ENCODE results near the gene ZFAND3.

ZFAND3 gene

DNA sequence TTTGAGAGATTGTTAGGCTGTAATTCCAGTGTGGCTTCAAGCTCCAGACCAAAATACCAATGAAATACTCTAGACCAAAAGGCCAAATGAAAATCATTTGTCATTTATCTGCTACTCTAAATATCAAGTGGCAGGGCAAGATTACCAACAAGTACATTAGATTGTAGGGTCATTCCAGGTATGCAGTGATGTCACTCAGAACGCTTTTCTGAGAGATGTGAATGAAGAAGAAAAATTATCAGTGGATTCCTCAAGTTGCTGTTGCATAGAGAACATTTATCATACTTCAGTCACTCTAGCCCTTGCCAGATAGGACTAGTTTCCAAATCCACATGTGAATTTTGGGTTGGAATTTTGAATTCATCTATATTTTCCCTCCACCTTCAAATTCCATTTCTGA, 65.0 kb downstream of the ZFAND3 start:
- ATAC-seq (ENCODE audit: insufficient read depth, low read depth) (no peak), DNase-seq (no peak)
- Histone ChIP-seq H3K9ac (ENCODE audit: low read depth, low read length) (no peak overlapping the region), H3K36me3 (ENCODE audit: insufficient read depth, low read length) (no peaks in the 10 kb centered on the region), H4K20me1 (ENCODE audit: insufficient read depth, low read length) (peaks cover 59% of the 10 kb centered on the region), H3K27me3 (ENCODE audit: insufficient read depth, low read length, poor library complexity) (no peaks in the 10 kb centered on the region), H3K79me2 (ENCODE audit: insufficient read depth, low read length) (peaks cover 83% of the 10 kb centered on the region), H3K4me2 (ENCODE audit: insufficient read depth, low read length) (no peak overlapping the region), H3K4me1 (ENCODE audit: insufficient read depth, low read length) (no peaks in the 10 kb centered on the region), H3K9me3 (ENCODE audit: insufficient read depth, low read length, severe bottlenecking) (no peaks in the 10 kb centered on the region), H2AFZ (ENCODE audit: low read depth, low read length) (no peak overlapping the region), H3K27ac (ENCODE audit: low read length) (no peak overlapping the region), H3K4me3 (ENCODE audit: low read depth in 1 of 2, low read length in 2 of 2) (no peak overlapping the region)
- TF ChIP-seq, protein P1, sequence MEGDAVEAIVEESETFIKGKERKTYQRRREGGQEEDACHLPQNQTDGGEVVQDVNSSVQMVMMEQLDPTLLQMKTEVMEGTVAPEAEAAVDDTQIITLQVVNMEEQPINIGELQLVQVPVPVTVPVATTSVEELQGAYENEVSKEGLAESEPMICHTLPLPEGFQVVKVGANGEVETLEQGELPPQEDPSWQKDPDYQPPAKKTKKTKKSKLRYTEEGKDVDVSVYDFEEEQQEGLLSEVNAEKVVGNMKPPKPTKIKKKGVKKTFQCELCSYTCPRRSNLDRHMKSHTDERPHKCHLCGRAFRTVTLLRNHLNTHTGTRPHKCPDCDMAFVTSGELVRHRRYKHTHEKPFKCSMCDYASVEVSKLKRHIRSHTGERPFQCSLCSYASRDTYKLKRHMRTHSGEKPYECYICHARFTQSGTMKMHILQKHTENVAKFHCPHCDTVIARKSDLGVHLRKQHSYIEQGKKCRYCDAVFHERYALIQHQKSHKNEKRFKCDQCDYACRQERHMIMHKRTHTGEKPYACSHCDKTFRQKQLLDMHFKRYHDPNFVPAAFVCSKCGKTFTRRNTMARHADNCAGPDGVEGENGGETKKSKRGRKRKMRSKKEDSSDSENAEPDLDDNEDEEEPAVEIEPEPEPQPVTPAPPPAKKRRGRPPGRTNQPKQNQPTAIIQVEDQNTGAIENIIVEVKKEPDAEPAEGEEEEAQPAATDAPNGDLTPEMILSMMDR (IDR thresholded peaks at IDR 0.05; ENCODE audit: borderline replicate concordance, extremely low read depth, low read length, poor library complexity, severe bottlenecking): no peak

DNA sequence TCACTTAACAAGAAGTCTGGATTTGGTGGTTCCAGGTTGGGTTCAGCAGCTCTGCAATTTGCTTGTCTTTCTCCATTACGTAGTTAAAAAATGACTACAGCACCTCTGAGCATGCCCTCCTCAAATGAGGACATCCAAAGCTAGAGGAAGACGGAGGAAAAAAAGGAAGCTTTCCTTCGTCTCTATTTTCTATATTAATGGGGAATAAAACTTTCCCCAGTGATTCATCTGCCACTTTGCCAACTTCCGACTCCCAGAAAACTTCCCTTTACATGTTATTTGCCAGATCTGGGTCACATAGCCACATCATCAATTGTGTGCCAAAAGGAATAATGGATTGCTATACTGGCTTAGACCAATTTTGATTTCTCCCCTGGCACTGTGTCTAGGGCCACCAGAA, 69.5 kb downstream of the ZFAND3 start:
- H2AFZ ChIP-seq (ENCODE audit: low read depth, low read length): no peak overlapping the region
- no peaks in the 10 kb centered on the region for H3K9me3 ChIP-seq (ENCODE audit: insufficient read depth, low read length, severe bottlenecking)
- no peaks in the 10 kb centered on the region for H3K27me3 ChIP-seq (ENCODE audit: insufficient read depth, low read length, poor library complexity)
- no peak for ATAC-seq (ENCODE audit: insufficient read depth, low read depth)
- no peak overlapping the region for H3K27ac ChIP-seq (ENCODE audit: low read length)
- DNase-seq: no peak
- no peak overlapping the region for H3K9ac ChIP-seq (ENCODE audit: low read depth, low read length)
- peaks cover 34% of the 10 kb centered on the region; the same call in 1 of the 2 replicates for H4K20me1 ChIP-seq (ENCODE audit: insufficient read depth, low read length)
- no peak overlapping the region for H3K4me3 ChIP-seq (ENCODE audit: low read depth in 1 of 2, low read length in 2 of 2)
- peaks cover 81% of the 10 kb centered on the region for H3K79me2 ChIP-seq (ENCODE audit: insufficient read depth, low read length)
- H3K4me2 ChIP-seq (ENCODE audit: insufficient read depth, low read length): no peak overlapping the region
- no peaks in the 10 kb centered on the region for H3K36me3 ChIP-seq (ENCODE audit: insufficient read depth, low read length)
- TF ChIP-seq EZH2 (IDR thresholded peaks at IDR 0.05; ENCODE audit: borderline replicate concordance, low read depth, low read length, severe bottlenecking): no peak
- TF ChIP-seq, protein P1 (IDR thresholded peaks at IDR 0.05; ENCODE audit: borderline replicate concordance, extremely low read depth, low read length, poor library complexity, severe bottlenecking): no peak
- H3K4me1 ChIP-seq (ENCODE audit: insufficient read depth, low read length): no peaks in the 10 kb centered on the region

DNA sequence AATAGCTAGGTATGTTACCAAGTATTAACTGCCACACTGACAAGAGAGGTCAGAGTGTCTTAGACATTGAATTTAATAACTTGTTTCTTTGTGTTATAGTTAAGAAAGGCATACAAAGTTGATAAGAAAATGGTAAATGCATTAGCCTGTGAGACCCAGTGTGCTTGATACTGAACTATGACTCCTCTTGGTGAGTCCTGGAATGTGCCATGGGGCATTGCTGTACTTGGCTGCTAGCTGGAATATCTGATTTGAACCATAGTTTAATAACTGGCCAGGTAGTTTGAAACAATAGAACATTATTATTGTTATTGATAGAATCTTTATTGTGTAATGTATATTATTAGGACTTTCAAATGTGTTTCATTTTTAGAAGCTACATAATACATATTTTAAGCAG, 70.0 kb downstream of the ZFAND3 start:
- H3K36me3 ChIP-seq (ENCODE audit: insufficient read depth, low read length): no peaks in the 10 kb centered on the region
- no peak for DNase-seq
- no peak overlapping the region for H3K4me3 ChIP-seq (ENCODE audit: low read depth in 1 of 2, low read length in 2 of 2)
- H3K9me3 ChIP-seq (ENCODE audit: insufficient read depth, low read length, severe bottlenecking): no peaks in the 10 kb centered on the region
- H4K20me1 ChIP-seq (ENCODE audit: insufficient read depth, low read length): peaks cover 32% of the 10 kb centered on the region; the same call in 1 of the 2 replicates
- TF ChIP-seq, protein P1 (IDR thresholded peaks at IDR 0.05; ENCODE audit: borderline replicate concordance, extremely low read depth, low read length, poor library complexity, severe bottlenecking): no peak
- no peak for TF ChIP-seq EZH2 (IDR thresholded peaks at IDR 0.05; ENCODE audit: borderline replicate concordance, low read depth, low read length, severe bottlenecking)
- H3K27me3 ChIP-seq (ENCODE audit: insufficient read depth, low read length, poor library complexity): no peaks in the 10 kb centered on the region
- H3K9ac ChIP-seq (ENCODE audit: low read depth, low read length): no peak overlapping the region
- ATAC-seq (ENCODE audit: insufficient read depth, low read depth): no peak
- H3K4me2 ChIP-seq (ENCODE audit: insufficient read depth, low read length): no peak overlapping the region
- peaks cover 83% of the 10 kb centered on the region for H3K79me2 ChIP-seq (ENCODE audit: insufficient read depth, low read length)
- no peak overlapping the region for H2AFZ ChIP-seq (ENCODE audit: low read depth, low read length)
- H3K27ac ChIP-seq (ENCODE audit: low read length): no peak overlapping the region
- no peaks in the 10 kb centered on the region for H3K4me1 ChIP-seq (ENCODE audit: insufficient read depth, low read length)

DNA sequence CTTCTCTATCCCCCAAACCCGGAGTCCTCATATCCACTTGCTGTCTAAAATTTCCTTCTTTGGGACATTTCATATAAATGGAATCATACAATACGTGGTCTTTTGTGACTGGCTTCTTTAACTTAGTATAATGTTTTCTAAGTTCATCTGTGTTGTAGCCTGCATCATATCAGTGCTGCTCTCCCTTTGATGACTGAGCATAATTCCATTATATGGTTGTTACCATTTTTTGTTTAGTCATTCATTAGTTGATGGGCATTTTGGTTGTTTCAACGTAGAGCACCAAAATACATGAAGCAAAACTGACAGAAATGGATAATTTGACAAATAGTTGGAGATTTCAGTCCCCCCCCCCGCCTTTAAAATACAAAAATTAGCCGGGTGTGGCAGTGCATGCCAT, 71.5 kb downstream of the ZFAND3 start:
- H3K4me3 ChIP-seq (ENCODE audit: low read depth in 1 of 2, low read length in 2 of 2): no peak overlapping the region
- TF ChIP-seq, protein P1 (IDR thresholded peaks at IDR 0.05; ENCODE audit: borderline replicate concordance, extremely low read depth, low read length, poor library complexity, severe bottlenecking): no peak
- TF ChIP-seq EZH2 (IDR thresholded peaks at IDR 0.05; ENCODE audit: borderline replicate concordance, low read depth, low read length, severe bottlenecking): no peak
- no peaks in the 10 kb centered on the region for H3K36me3 ChIP-seq (ENCODE audit: insufficient read depth, low read length)
- no peaks in the 10 kb centered on the region for H3K4me1 ChIP-seq (ENCODE audit: insufficient read depth, low read length)
- peaks cover 27% of the 10 kb centered on the region; the same call in 1 of the 2 replicates for H4K20me1 ChIP-seq (ENCODE audit: insufficient read depth, low read length)
- no peak overlapping the region for H2AFZ ChIP-seq (ENCODE audit: low read depth, low read length)
- no peak overlapping the region for H3K4me2 ChIP-seq (ENCODE audit: insufficient read depth, low read length)
- H3K9me3 ChIP-seq (ENCODE audit: insufficient read depth, low read length, severe bottlenecking): no peaks in the 10 kb centered on the region
- ATAC-seq (ENCODE audit: insufficient read depth, low read depth) (no peak), DNase-seq (no peak)
- no peak overlapping the region for H3K27ac ChIP-seq (ENCODE audit: low read length)
- H3K27me3 ChIP-seq (ENCODE audit: insufficient read depth, low read length, poor library complexity): no peaks in the 10 kb centered on the region
- H3K9ac ChIP-seq (ENCODE audit: low read depth, low read length): no peak overlapping the region
- peaks cover 85% of the 10 kb centered on the region for H3K79me2 ChIP-seq (ENCODE audit: insufficient read depth, low read length)
